Duodenal mucosa (tissue), 2 donors: ENCODE data around the gene OLFML2A.

ENCODE experiments used
- H3K27ac ChIP-seq: one replicate; pipeline ENCODE4 v1.7.0; 2013; ENCODE audit warnings: low read depth, low read length
- H3K27me3 ChIP-seq, 2 donors: one replicate each; pipeline ENCODE4 v1.7.0; 2013; ENCODE audit warnings: low read length in 2 of 2, control low read depth in 1 of 2; ENCODE audit not compliant: insufficient read depth in 2 of 2, control insufficient read depth in 1 of 2
- H3K36me3 ChIP-seq, 2 donors: one replicate each; pipeline ENCODE4 v1.7.0; 2013; ENCODE audit warnings: low read length in 2 of 2, control low read depth in 1 of 2; ENCODE audit not compliant: insufficient read depth in 2 of 2, control insufficient read depth in 1 of 2
- H3K4me1 ChIP-seq, 2 donors: one replicate each; pipeline ENCODE4 v1.7.0; 2013; ENCODE audit warnings: low read length in 2 of 2, control low read depth in 1 of 2; ENCODE audit not compliant: insufficient read depth in 2 of 2, control insufficient read depth in 1 of 2
- H3K4me3 ChIP-seq, 2 donors: one replicate each; pipeline ENCODE4 v1.7.0; 2013; ENCODE audit warnings: low read length in 2 of 2, low read depth in 1 of 2
- H3K9ac ChIP-seq, 2 donors: one replicate each; pipeline ENCODE4 v1.7.0; 2013; ENCODE audit warnings: low read length in 2 of 2, low read depth in 1 of 2
- H3K9me3 ChIP-seq, 2 donors: one replicate each; pipeline ENCODE4 v1.7.0; 2013; ENCODE audit warnings: low read length in 2 of 2, control low read depth in 1 of 2; ENCODE audit not compliant: control insufficient read depth in 1 of 2

Gene OLFML2A

GRCh38 chr9:124852121-124852828, 75.3 kb downstream of the OLFML2A start:
- Histone ChIP-seq H3K27me3 (no peaks in the 10 kb centered on the region), H3K36me3 (peaks cover 0 to 9% of the 10 kb centered on the region in 2 donors), H3K27ac (no peak overlapping the region), H3K4me1 (peaks cover 8 to 14% of the 10 kb centered on the region in 2 donors), H3K9me3 (no peaks in the 10 kb centered on the region), H3K9ac (peak overlapping the region; percentile 40 to 57), H3K4me3 (peak overlapping the region; percentile 46 to 66)

- peak within 1 kb of the TSS; percentile 40 to 57 for H3K9ac ChIP-seq
These were observed 76.0 kb downstream of the OLFML2A start, which contains the start of gene WDR38 for GRCh38 chr9:124852829-124853531. Gene WDR38 (plus strand): TSS chr9:124853460. CDS start chr9:124853532, 72 bp downstream.

GRCh38 chr9:124853605-124854143, 76.7 kb downstream of the OLFML2A start:
- peaks cover 8 to 19% of the 10 kb centered on the region in 2 donors for H3K4me1 ChIP-seq

More at GRCh38 chr9:124852829-124853531, 76.0 kb downstream of the OLFML2A start, which contains the start of gene WDR38:
- Histone ChIP-seq H3K27me3 (no peaks in the 10 kb centered on the region), H3K4me1 (peaks cover 8 to 14% of the 10 kb centered on the region in 2 donors), H3K27ac (no peak within 1 kb of the TSS), H3K36me3 (peaks cover under 1 to 16% of the 10 kb centered on the region in 2 donors), H3K4me3 (peak within 1 kb of the TSS; percentile 46 to 66), H3K9me3 (no peaks in the 10 kb centered on the region)

GRCh38 chr9:124854161-124854560, 77.2 kb downstream of the OLFML2A start:
- Histone ChIP-seq H3K4me3 (no peak overlapping the region), H3K9ac (no peak overlapping the region), H3K36me3 (peaks cover 13 to 28% of the 10 kb centered on the region in 2 donors), H3K4me1 (peaks cover 8 to 24% of the 10 kb centered on the region in 2 donors), H3K27me3 (no peaks in the 10 kb centered on the region), H3K27ac (no peak overlapping the region), H3K9me3 (no peaks in the 10 kb centered on the region)

More at GRCh38 chr9:124853605-124854143, 76.7 kb downstream of the OLFML2A start:
- H3K4me3 ChIP-seq: peak overlapping the region; percentile 46 to 66
- H3K9ac ChIP-seq: peak overlapping the region; percentile 25 to 57
- peaks cover 8 to 23% of the 10 kb centered on the region in 2 donors for H3K36me3 ChIP-seq
- no peaks in the 10 kb centered on the region for H3K9me3 ChIP-seq
- H3K27me3 ChIP-seq: no peaks in the 10 kb centered on the region
- H3K27ac ChIP-seq: no peak overlapping the region

- Histone ChIP-seq H3K9ac (no peak overlapping the region), H3K27ac (no peak overlapping the region), H3K4me3 (no peak overlapping the region), H3K9me3 (no peaks in the 10 kb centered on the region), H3K27me3 (no peaks in the 10 kb centered on the region), H3K4me1 (peaks cover 13 to 31% of the 10 kb centered on the region in 2 donors), H3K36me3 (peaks cover 19 to 35% of the 10 kb centered on the region in 2 donors)
These were observed 77.9 kb downstream of the OLFML2A start for GRCh38 chr9:124854822-124855221.

- H3K9ac ChIP-seq: no peak overlapping the region
- H3K9me3 ChIP-seq: no peaks in the 10 kb centered on the region
- H3K4me1 ChIP-seq: peaks cover 21 to 37% of the 10 kb centered on the region in 2 donors
- no peak overlapping the region for H3K4me3 ChIP-seq
- H3K27me3 ChIP-seq: no peaks in the 10 kb centered on the region
- no peak overlapping the region for H3K27ac ChIP-seq
- peaks cover 24 to 42% of the 10 kb centered on the region in 2 donors for H3K36me3 ChIP-seq
These were observed 78.6 kb downstream of the OLFML2A start for GRCh38 chr9:124855566-124855943.

GRCh38 chr9:124855944-124856765, 79.2 kb downstream of the OLFML2A start:
- Histone ChIP-seq H3K36me3 (peaks cover 24 to 43% of the 10 kb centered on the region in 2 donors), H3K4me3 (no peak overlapping the region), H3K27me3 (no peaks in the 10 kb centered on the region), H3K27ac (no peak overlapping the region), H3K4me1 (peaks cover 27 to 43% of the 10 kb centered on the region in 2 donors), H3K9ac (no peak overlapping the region), H3K9me3 (no peaks in the 10 kb centered on the region)

GRCh38 chr9:124857533-124858162, 80.7 kb downstream of the OLFML2A start:
- H3K27me3 ChIP-seq: no peaks in the 10 kb centered on the region
- H3K9ac ChIP-seq: no peak overlapping the region
- H3K36me3 ChIP-seq: peaks cover 24 to 43% of the 10 kb centered on the region in 2 donors
- no peak overlapping the region for H3K27ac ChIP-seq
- H3K4me1 ChIP-seq: peaks cover 23 to 39% of the 10 kb centered on the region in 2 donors
- no peak overlapping the region for H3K4me3 ChIP-seq
- H3K9me3 ChIP-seq: no peaks in the 10 kb centered on the region

GRCh38 chr9:124858330-124859046, 81.6 kb downstream of the OLFML2A start:
- Histone ChIP-seq H3K4me3 (no peak overlapping the region), H3K9ac (peak overlapping the region in 1 of 2 donors; percentile 26), H3K36me3 (peaks cover 24 to 43% of the 10 kb centered on the region in 2 donors), H3K4me1 (peaks cover 21 to 32% of the 10 kb centered on the region in 2 donors), H3K27me3 (no peaks in the 10 kb centered on the region), H3K27ac (no peak overlapping the region), H3K9me3 (no peaks in the 10 kb centered on the region)
